ENCODE data around the gene H19.

H19 gene

GRCh38 chr11:1967641-1968225, 29.9 kb downstream of the H19 start:
- no peak for TF ChIP-seq CEBPB (IDR thresholded peaks at IDR 0.05)
- no peak for TF ChIP-seq MAX (IDR thresholded peaks at IDR 0.05)
- TF ChIP-seq EGR1 (IDR thresholded peaks at IDR 0.05), result no peak
- TF ChIP-seq FOXM1 (IDR thresholded peaks at IDR 0.05; ENCODE audit: borderline replicate concordance, low read depth), result no peak
- no peak for TF ChIP-seq YY1 (IDR thresholded peaks at IDR 0.05; ENCODE audit: low read depth)
- no peak for TF ChIP-seq TAF1 (IDR thresholded peaks at IDR 0.05; ENCODE audit: low read depth)
- TF ChIP-seq TEAD4 (IDR thresholded peaks at IDR 0.05), result no peak
- TF ChIP-seq CREB1 (IDR thresholded peaks at IDR 0.05; ENCODE audit: low read depth), result no peak
- TF ChIP-seq REST (IDR thresholded peaks at IDR 0.05; ENCODE audit: low read depth), result no peak
- no peak for TF ChIP-seq USF1 (IDR thresholded peaks at IDR 0.05)
- TF ChIP-seq EP300 (IDR thresholded peaks at IDR 0.05; ENCODE audit: borderline replicate concordance), result no peak
- TF ChIP-seq TCF12 (IDR thresholded peaks at IDR 0.05; ENCODE audit: low read depth), result no peak
- TF ChIP-seq ZBTB7A (IDR thresholded peaks at IDR 0.05; ENCODE audit: low read depth), result no peak
- TF ChIP-seq RAD21 (IDR thresholded peaks at IDR 0.05; ENCODE audit: low read depth), result no peak
- TF ChIP-seq NFIC (IDR thresholded peaks at IDR 0.05), result no peak

- TF ChIP-seq TCF12 (IDR thresholded peaks at IDR 0.05; ENCODE audit: low read depth) (no peak), CEBPB (IDR thresholded peaks at IDR 0.05) (no peak), TEAD4 (IDR thresholded peaks at IDR 0.05) (no peak), TAF1 (IDR thresholded peaks at IDR 0.05; ENCODE audit: low read depth) (no peak), REST (IDR thresholded peaks at IDR 0.05; ENCODE audit: low read depth) (no peak), RAD21 (IDR thresholded peaks at IDR 0.05; ENCODE audit: low read depth) (no peak), USF1 (IDR thresholded peaks at IDR 0.05) (no peak), EGR1 (IDR thresholded peaks at IDR 0.05) (no peak), FOXM1 (IDR thresholded peaks at IDR 0.05; ENCODE audit: borderline replicate concordance, low read depth) (no peak), ZBTB7A (IDR thresholded peaks at IDR 0.05; ENCODE audit: low read depth) (no peak), EP300 (IDR thresholded peaks at IDR 0.05; ENCODE audit: borderline replicate concordance) (no peak), MAX (IDR thresholded peaks at IDR 0.05) (no peak), YY1 (IDR thresholded peaks at IDR 0.05; ENCODE audit: low read depth) (no peak), NFIC (IDR thresholded peaks at IDR 0.05) (no peak), CREB1 (IDR thresholded peaks at IDR 0.05; ENCODE audit: low read depth) (no peak)
Measured at GRCh38 chr11:1966531-1966930, 31.1 kb downstream of the H19 start.

- TF ChIP-seq EP300 (IDR thresholded peaks at IDR 0.05; ENCODE audit: borderline replicate concordance) (no peak), NFIC (IDR thresholded peaks at IDR 0.05) (no peak), TAF1 (IDR thresholded peaks at IDR 0.05; ENCODE audit: low read depth) (no peak), USF1 (IDR thresholded peaks at IDR 0.05) (no peak), MAX (IDR thresholded peaks at IDR 0.05) (no peak), FOXM1 (IDR thresholded peaks at IDR 0.05; ENCODE audit: borderline replicate concordance, low read depth) (no peak), EGR1 (IDR thresholded peaks at IDR 0.05) (no peak), ZBTB7A (IDR thresholded peaks at IDR 0.05; ENCODE audit: low read depth) (no peak), TEAD4 (IDR thresholded peaks at IDR 0.05) (no peak), RAD21 (IDR thresholded peaks at IDR 0.05; ENCODE audit: low read depth) (no peak)
Measured at GRCh38 chr11:1964955-1965354, 32.7 kb downstream of the H19 start.

GRCh38 chr11:1964348-1964747, 33.3 kb downstream of the H19 start:
- no peak for TF ChIP-seq YY1 (IDR thresholded peaks at IDR 0.05; ENCODE audit: low read depth)
- TF ChIP-seq RAD21 (IDR thresholded peaks at IDR 0.05; ENCODE audit: low read depth), result no peak
- no peak for TF ChIP-seq CEBPB (IDR thresholded peaks at IDR 0.05)
- TF ChIP-seq ZBTB7A (IDR thresholded peaks at IDR 0.05; ENCODE audit: low read depth), result no peak
- no peak for TF ChIP-seq NFIC (IDR thresholded peaks at IDR 0.05)
- TF ChIP-seq CREB1 (IDR thresholded peaks at IDR 0.05; ENCODE audit: low read depth), result no peak

GRCh38 chr11:1963864-1964263, 33.8 kb downstream of the H19 start:
- no peak for TF ChIP-seq NFIC (IDR thresholded peaks at IDR 0.05)
- no peak for TF ChIP-seq CREB1 (IDR thresholded peaks at IDR 0.05; ENCODE audit: low read depth)
- no peak for TF ChIP-seq RAD21 (IDR thresholded peaks at IDR 0.05; ENCODE audit: low read depth)
- no peak for TF ChIP-seq FOXM1 (IDR thresholded peaks at IDR 0.05; ENCODE audit: borderline replicate concordance, low read depth)
- no peak for TF ChIP-seq TEAD4 (IDR thresholded peaks at IDR 0.05)
